ENCODE data around the gene LAMP1.

GRCh38 chr13:113318956-113319355 lies 21.9 kb downstream of the LAMP1 start:
- TF ChIP-seq CTCF (IDR thresholded peaks at IDR 0.05) (no peak), POLR2A (IDR thresholded peaks at IDR 0.05) (no peak), EP300 (IDR thresholded peaks at IDR 0.05) (no peak)

Data from ovary (tissue), 3 donors.